ENCODE data around the gene PSMB5. TPM values are rescaled to one million over a fixed set of nuclear protein-coding genes. Genes with fewer than 3 reads are reported as not detected.
"Not testable (repeated sequence)": the region's sequence is repeated elsewhere in the genome, so short reads cannot be mapped to it uniquely, and the experiment has no call there.

Gene PSMB5
- total and polyA plus RNA-seq, 12 donors, result 35.6 to 206 (median 122) TPM

- peak in 4 of 9 donors; percentile 32 to 50 (median 42) for TF ChIP-seq CTCF (IDR thresholded peaks at IDR 0.05)
- WGBS, 2 donors, result 1% methylated on average over 62 of the region's 62 CpGs
- no peaks in the 10 kb centered on the region for H3K36me3 ChIP-seq
- ATAC-seq (peak; percentile 99 to 100 (median 99)), DNase-seq (peak; percentile 94 to 98)
- H3K27me3 ChIP-seq, result no peaks in the 10 kb centered on the region
- peak overlapping the region; percentile 53 to 91 (median 75) for H3K4me3 ChIP-seq
- intact Hi-C loops (cut with DNase I), result loop anchor here in 4 of 10 donors (2.0 kb wide), 1 partner anchor 28 kb away; the partner anchor contains the start of gene PSMB5 (in 4 of the 4)
- peaks cover 3 to 39% (median 25%) of the 10 kb centered on the region in 9 donors for H3K4me1 ChIP-seq
- H3K9me3 ChIP-seq, result no peaks in the 10 kb centered on the region
- peak overlapping the region; percentile 86 to 98 (median 96) for H3K27ac ChIP-seq
Observed at GRCh38 chr14:23006544-23007419, 27.9 kb downstream of the PSMB5 start.

- peaks cover 3 to 39% (median 25%) of the 10 kb centered on the region in 9 donors for H3K4me1 ChIP-seq
- H3K27me3 ChIP-seq, result no peaks in the 10 kb centered on the region
- TF ChIP-seq CTCF (IDR thresholded peaks at IDR 0.05), result no peak
- DNase-seq (no peak), ATAC-seq (no peak)
- H3K9me3 ChIP-seq, result no peaks in the 10 kb centered on the region
- H3K36me3 ChIP-seq, result no peaks in the 10 kb centered on the region
- peak overlapping the region; percentile 53 to 91 (median 75) for H3K4me3 ChIP-seq
- H3K27ac ChIP-seq, result peak overlapping the region in 9 of 10 donors; percentile 89 to 98 (median 96)
- 62 to 66% methylated on average over 5 of the region's 5 CpGs for WGBS, 2 donors
- intact Hi-C loops (cut with DNase I), result loop anchor here in 4 of 10 donors (2.0 kb wide), 1 partner anchor 29 kb away; the partner anchor contains the start of gene PSMB5 (in 4 of the 4)
Observed at GRCh38 chr14:23006188-23006534, 28.5 kb downstream of the PSMB5 start.

DNA sequence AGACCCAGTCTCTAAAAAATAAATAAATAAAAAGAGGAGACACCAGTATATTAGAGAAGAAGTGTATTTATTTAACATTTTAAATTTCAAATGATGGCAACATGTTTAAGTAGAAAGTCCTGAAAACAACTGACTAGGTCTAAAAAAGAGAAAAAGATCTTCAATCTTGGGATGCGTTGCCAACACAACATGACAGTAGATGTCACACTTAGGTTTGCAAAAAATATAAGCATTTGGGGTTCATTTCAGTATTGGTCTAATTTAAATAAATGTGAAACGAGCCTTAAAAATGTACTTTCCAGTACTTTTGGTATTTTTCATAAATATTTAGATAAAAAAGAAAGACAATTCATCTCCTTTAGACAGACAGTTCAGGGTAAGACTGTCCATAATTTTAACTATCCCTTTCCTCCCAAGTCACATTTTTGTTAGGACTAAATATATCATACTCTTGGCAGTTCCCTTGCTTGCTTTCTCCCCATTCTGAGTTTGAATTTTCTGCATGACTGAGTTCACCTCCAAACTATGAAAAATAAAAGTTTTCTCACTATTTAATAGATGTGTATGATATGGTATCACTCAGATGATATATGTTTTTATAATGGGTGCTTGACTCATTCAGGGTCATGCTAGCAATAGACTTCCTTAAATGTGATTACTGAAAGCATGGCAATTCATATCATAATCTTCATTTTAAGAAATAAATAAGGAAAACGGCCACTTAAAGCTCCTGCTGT is 29.1 kb downstream of the PSMB5 start:
- WGBS, 2 donors, result 81 to 86% methylated on average over 3 of the region's 3 CpGs
- intact Hi-C loops (cut with DNase I), result loop anchor here in 4 of 10 donors (2.0 kb wide), 1 partner anchor 29 kb away; the partner anchor contains the start of gene PSMB5 (in 4 of the 4)
- no peaks in the 10 kb centered on the region for H3K36me3 ChIP-seq
- peaks cover 3 to 39% (median 25%) of the 10 kb centered on the region in 9 donors for H3K4me1 ChIP-seq
- TF ChIP-seq CTCF (IDR thresholded peaks at IDR 0.05), result no peak
- no peaks in the 10 kb centered on the region for H3K27me3 ChIP-seq
- H3K27ac ChIP-seq, result no peak overlapping the region
- H3K9me3 ChIP-seq, result no peaks in the 10 kb centered on the region
- peak overlapping the region in 5 of 10 donors; percentile 74 to 87 (median 78) for H3K4me3 ChIP-seq
- ATAC-seq (no peak), DNase-seq (no peak)

GRCh38 chr14:23004274-23004673 is 30.4 kb downstream of the PSMB5 start:
- H3K4me3 ChIP-seq; H3K27ac ChIP-seq; H3K9me3 ChIP-seq; DNase-seq; H3K27me3 ChIP-seq; H3K36me3 ChIP-seq; ATAC-seq; intact Hi-C loops (cut with DNase I): not testable (repeated sequence)
- H3K4me1 ChIP-seq, result peaks cover 3 to 32% (median 19%) of the 10 kb centered on the region in 9 donors
- WGBS, 2 donors, result 97 to 98% methylated on average over 4 of the region's 4 CpGs

Measured in heart right ventricle (tissue), 16 donors.